Panc1 (cell line): ENCODE data around the gene AACS. TPM values are rescaled to one million over a fixed set of nuclear protein-coding genes. Genes with fewer than 3 reads are reported as not detected.

ENCODE experiments used
- ATAC-seq: fragments of 200-7000 bp; cut with Tn5 transposase; 2 replicates; pipeline ENCODE4 v1.9.1; 2020; ENCODE audit warnings: mild to moderate bottlenecking, moderate library complexity
- Bru-seq: library from RNA; stranded (reverse); fragments of 400-500 nt; gene quantifications from one replicate; lab custom pipeline; 2021; lab: Mats Ljungman, UMichigan
- BruChase-seq, 2 experiments: library from RNA; stranded (reverse); fragments of 400-500 nt; gene quantifications; one replicate each; lab custom pipeline; 2021; lab: Mats Ljungman, UMichigan
- BruUV-seq: library from RNA; stranded (reverse); fragments of 400-500 nt; replicated peaks from 2 replicates; lab custom pipeline; 2021; lab: Mats Ljungman, UMichigan
- CTCF ChIA-PET: fragments of 300-600 bp; sonication (Branson Sonifier 250); formaldehyde crosslinking; loops from one replicate; lab custom pipeline; 2022; ENCODE audit warnings: antibody characterized with exemption; lab: Charles Lee
- POLR2A ChIA-PET: fragments of 300-600 bp; sonication (Branson Sonifier 250); formaldehyde crosslinking; loops from one replicate; lab custom pipeline; 2022; ENCODE audit warnings: antibody characterized with exemption; lab: Charles Lee
- DNase-seq: peaks from one replicate; pipeline ENCODE4 v3.0.0-alpha.2; 2010; ENCODE audit warnings: low read depth, low spot score
- H3K27ac ChIP-seq: 2 replicates; pipeline ENCODE4 v1.5.1; 2011; ENCODE audit warnings: mild to moderate bottlenecking, low read length, inconsistent platforms
- H3K27me3 ChIP-seq: fragments of 200-500 bp; sonication (Bioruptor generic); 2 replicates; pipeline ENCODE4 v1.6.0; 2014; ENCODE audit warnings: low read length, inconsistent platforms; ENCODE audit not compliant: control insufficient read depth, insufficient read depth
- H3K36me3 ChIP-seq: fragments of 200-500 bp; sonication (Bioruptor generic); 2 replicates; pipeline ENCODE4 v1.5.1; 2014; ENCODE audit warnings: inconsistent platforms, mild to moderate bottlenecking, low read length, moderate library complexity; ENCODE audit not compliant: control insufficient read depth, insufficient read depth
- H3K4me1 ChIP-seq: 2 replicates; pipeline ENCODE4 v1.5.1; 2011; ENCODE audit warnings: inconsistent platforms, mild to moderate bottlenecking, low read length, moderate library complexity; ENCODE audit not compliant: control insufficient read depth, insufficient read depth
- H3K4me3 ChIP-seq, 2 experiments: 2 replicates each; pipeline ENCODE4 v1.5.1; 2011 to 2012; ENCODE audit warnings: low read depth in 2 of 2, low read length in 2 of 2, mild to moderate bottlenecking in 2 of 2, inconsistent platforms in 1 of 2, moderate library complexity in 1 of 2
- H3K9me3 ChIP-seq: fragments of 200-500 bp; sonication (Bioruptor generic); 2 replicates; pipeline ENCODE4 v1.5.1; 2014; ENCODE audit warnings: low read depth, mild to moderate bottlenecking, inconsistent platforms, low read length, moderate library complexity; ENCODE audit not compliant: control insufficient read depth, insufficient read depth
- POLR2AphosphoS5 ChIP-seq: IDR thresholded peaks from 2 replicates; pipeline ENCODE4 v1.6.1; 2012; ENCODE audit warnings: mild to moderate bottlenecking, low read depth, low read length, moderate library complexity
- SIN3A ChIP-seq: IDR thresholded peaks from 2 replicates; pipeline ENCODE4 v1.6.1; 2012; ENCODE audit warnings: low read depth, mild to moderate bottlenecking, low read length, moderate library complexity, borderline replicate concordance; ENCODE audit not compliant: insufficient read depth
- TCF7L2 ChIP-seq: IDR thresholded peaks from 2 replicates; pipeline ENCODE4 v1.6.1; 2011; ENCODE audit warnings: mild to moderate bottlenecking, low read depth, low read length, inconsistent platforms
- in situ Hi-C: cut with HindIII; loops from 2 replicates; pipeline ENCODE4 v1.10.0; 2016; ENCODE audit warnings: low sequenced_read_pairs, low pct_unique_long_range_greater_than_20kb
- intact Hi-C: fragments of 100-400 bp; cut with micrococcal nuclease; formaldehyde crosslinking; loops from one replicate; pipeline ENCODE4 v1.10.0; 2022; ENCODE audit not compliant: unreplicated experiment
- long read RNA-seq: library from polyadenylated mRNA; unstranded; transcript quantifications from one replicate; pipeline ENCODE4 v2.0.0, GENCODE V29; 2021; ENCODE audit not compliant: unreplicated experiment
- polyA plus RNA-seq: library from polyadenylated mRNA; unstranded; fragments of >200 nt; gene quantifications from one replicate; pipeline ENCODE4 v1.2.1, GENCODE V29; 2012; ENCODE audit warnings: missing spikeins; ENCODE audit not compliant: insufficient read length
- total RNA-seq: library from RNA; stranded (reverse); gene quantifications from one replicate; pipeline ENCODE4 v1.2.1, GENCODE V29; 2021; ENCODE audit not compliant: unreplicated experiment
- TF ChIP-seq, protein P1 (sequence below), 2 experiments: IDR thresholded peaks; 2 replicates each; pipeline ENCODE4 v1.6.1; 2011 to 2012; ENCODE audit warnings: low read depth in 2 of 2, control low read depth in 1 of 2, low read length in 1 of 2, mild to moderate bottlenecking in 1 of 2, moderate library complexity in 1 of 2; ENCODE audit not compliant: insufficient read depth in 1 of 2
- TF ChIP-seq, protein P2 (sequence below): fragments of 450-650 bp; IDR thresholded peaks from 2 replicates; pipeline ENCODE4 v1.5.1; 2017; ENCODE audit warnings: mild to moderate bottlenecking

AACS gene, protein sequence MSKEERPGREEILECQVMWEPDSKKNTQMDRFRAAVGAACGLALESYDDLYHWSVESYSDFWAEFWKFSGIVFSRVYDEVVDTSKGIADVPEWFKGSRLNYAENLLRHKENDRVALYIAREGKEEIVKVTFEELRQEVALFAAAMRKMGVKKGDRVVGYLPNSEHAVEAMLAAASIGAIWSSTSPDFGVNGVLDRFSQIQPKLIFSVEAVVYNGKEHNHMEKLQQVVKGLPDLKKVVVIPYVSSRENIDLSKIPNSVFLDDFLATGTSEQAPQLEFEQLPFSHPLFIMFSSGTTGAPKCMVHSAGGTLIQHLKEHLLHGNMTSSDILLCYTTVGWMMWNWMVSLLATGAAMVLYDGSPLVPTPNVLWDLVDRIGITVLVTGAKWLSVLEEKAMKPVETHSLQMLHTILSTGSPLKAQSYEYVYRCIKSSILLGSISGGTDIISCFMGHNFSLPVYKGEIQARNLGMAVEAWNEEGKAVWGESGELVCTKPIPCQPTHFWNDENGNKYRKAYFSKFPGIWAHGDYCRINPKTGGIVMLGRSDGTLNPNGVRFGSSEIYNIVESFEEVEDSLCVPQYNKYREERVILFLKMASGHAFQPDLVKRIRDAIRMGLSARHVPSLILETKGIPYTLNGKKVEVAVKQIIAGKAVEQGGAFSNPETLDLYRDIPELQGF
- total RNA-seq (34.7 TPM), Bru-seq, nascent RNA (percentile 67 among the genes with signal in this experiment), BruChase-seq, experiment 1, labeled RNA remaining after a 2-hour chase (percentile 68 among the genes with signal in this experiment), BruChase-seq, experiment 2, labeled RNA remaining after a 6-hour chase (percentile 65 among the genes with signal in this experiment)
- 34.6 TPM for polyA plus RNA-seq
- long read RNA-seq, transcript AACS-201 (18 exons, 3,316 nt): major isoform, 47 of 91 reads
- long read RNA-seq, partial matches to known transcripts: 8 of 91 reads
- long read RNA-seq, other reads (novel, unspliced or antisense): 36 of 91 reads

DNA sequence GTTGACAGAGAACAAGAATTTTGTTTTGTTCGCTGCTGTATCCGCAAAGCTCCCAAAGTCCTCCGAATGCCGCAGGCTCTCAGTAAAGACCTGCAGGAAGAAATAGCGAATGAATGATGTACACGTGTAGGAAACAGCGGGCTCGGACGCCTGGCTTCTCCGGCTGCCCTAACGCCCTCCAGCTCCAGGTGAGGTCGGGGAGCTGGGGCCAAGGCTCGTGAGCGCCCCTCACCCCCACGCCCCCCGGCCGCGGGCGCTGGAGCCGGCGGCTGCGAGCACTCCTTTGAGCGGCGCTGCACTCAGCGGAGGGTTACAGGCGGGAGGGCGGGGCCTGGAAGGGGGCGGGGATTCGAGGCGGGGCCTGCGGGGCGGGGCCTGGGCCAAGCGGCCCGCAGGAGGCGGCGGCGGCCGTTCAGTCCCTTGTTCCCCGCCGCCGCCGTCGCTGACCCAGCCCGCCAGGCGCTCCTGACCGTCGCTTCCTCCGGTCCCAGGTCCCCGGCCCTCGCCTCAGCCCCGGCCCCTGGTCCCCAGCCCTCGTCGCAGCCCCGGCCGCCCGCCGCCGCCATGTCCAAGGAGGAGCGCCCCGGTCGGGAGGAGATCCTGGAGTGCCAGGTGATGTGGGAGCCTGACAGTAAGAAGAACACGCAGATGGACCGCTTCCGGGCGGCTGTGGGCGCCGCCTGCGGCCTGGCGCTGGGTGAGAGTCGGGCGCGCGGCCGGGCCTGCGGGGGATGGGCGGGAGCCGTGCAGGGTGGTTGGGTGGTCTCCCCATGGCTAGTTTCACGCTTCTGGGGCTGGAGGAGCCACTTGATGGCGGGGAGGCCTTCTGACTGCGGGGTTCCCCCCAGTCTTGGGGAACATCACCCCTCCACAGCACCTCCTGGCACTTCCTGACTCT is at the start of gene AACS:
Gene AACS, plus strand, starts transcription at position 415 of the 898 bp plus-strand sequence. Its CDS starts 150 bp downstream, at position 565.
- ATAC-seq (peak; percentile 97), DNase-seq (no peak)
- Histone ChIP-seq H3K4me3 (peak within 1 kb of the TSS; percentile 82 to 87), H3K9me3 (no peaks in the 10 kb centered on the region), H3K4me1 (0 out of 2 replicates have a peak, but pooled peaks cover 3% of the 10 kb centered on the region), H3K27me3 (no peaks in the 10 kb centered on the region), H3K27ac (peak within 1 kb of the TSS; percentile 81), H3K36me3 (no peaks in the 10 kb centered on the region)
- ChIA-PET POLR2A (interaction anchor here (0.6 kb wide), 1 partner anchor 160 kb away, joined by 3 read pairs; no protein-coding TSS in a partner anchor), CTCF (interaction anchor here (1.0 kb wide), 1 partner anchor 72 kb away, joined by 3 read pairs; the partner anchor contains the start of gene BRI3BP)
- in situ Hi-C loops (no loop called here), intact Hi-C loops (no loop called here)
- TF ChIP-seq SIN3A: peak; percentile 54; the same call in 1 of the 2 replicates
- TF ChIP-seq, protein P1, sequence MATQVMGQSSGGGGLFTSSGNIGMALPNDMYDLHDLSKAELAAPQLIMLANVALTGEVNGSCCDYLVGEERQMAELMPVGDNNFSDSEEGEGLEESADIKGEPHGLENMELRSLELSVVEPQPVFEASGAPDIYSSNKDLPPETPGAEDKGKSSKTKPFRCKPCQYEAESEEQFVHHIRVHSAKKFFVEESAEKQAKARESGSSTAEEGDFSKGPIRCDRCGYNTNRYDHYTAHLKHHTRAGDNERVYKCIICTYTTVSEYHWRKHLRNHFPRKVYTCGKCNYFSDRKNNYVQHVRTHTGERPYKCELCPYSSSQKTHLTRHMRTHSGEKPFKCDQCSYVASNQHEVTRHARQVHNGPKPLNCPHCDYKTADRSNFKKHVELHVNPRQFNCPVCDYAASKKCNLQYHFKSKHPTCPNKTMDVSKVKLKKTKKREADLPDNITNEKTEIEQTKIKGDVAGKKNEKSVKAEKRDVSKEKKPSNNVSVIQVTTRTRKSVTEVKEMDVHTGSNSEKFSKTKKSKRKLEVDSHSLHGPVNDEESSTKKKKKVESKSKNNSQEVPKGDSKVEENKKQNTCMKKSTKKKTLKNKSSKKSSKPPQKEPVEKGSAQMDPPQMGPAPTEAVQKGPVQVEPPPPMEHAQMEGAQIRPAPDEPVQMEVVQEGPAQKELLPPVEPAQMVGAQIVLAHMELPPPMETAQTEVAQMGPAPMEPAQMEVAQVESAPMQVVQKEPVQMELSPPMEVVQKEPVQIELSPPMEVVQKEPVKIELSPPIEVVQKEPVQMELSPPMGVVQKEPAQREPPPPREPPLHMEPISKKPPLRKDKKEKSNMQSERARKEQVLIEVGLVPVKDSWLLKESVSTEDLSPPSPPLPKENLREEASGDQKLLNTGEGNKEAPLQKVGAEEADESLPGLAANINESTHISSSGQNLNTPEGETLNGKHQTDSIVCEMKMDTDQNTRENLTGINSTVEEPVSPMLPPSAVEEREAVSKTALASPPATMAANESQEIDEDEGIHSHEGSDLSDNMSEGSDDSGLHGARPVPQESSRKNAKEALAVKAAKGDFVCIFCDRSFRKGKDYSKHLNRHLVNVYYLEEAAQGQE (IDR thresholded peaks at IDR 0.05; ENCODE audit: insufficient read depth in 1 of 2, low read depth in 2 of 2, low read length in 1 of 2): no peak
- TF ChIP-seq POLR2AphosphoS5: peak; percentile 47; the same call in 1 of the 2 replicates
- TF ChIP-seq TCF7L2: peak; percentile 54; the same call in 1 of the 2 replicates
- TF ChIP-seq, protein P2, sequence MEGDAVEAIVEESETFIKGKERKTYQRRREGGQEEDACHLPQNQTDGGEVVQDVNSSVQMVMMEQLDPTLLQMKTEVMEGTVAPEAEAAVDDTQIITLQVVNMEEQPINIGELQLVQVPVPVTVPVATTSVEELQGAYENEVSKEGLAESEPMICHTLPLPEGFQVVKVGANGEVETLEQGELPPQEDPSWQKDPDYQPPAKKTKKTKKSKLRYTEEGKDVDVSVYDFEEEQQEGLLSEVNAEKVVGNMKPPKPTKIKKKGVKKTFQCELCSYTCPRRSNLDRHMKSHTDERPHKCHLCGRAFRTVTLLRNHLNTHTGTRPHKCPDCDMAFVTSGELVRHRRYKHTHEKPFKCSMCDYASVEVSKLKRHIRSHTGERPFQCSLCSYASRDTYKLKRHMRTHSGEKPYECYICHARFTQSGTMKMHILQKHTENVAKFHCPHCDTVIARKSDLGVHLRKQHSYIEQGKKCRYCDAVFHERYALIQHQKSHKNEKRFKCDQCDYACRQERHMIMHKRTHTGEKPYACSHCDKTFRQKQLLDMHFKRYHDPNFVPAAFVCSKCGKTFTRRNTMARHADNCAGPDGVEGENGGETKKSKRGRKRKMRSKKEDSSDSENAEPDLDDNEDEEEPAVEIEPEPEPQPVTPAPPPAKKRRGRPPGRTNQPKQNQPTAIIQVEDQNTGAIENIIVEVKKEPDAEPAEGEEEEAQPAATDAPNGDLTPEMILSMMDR: no peak
- no TSS peak for BruUV-seq
